ENCODE results near the gene ARHGEF16.

ARHGEF16 gene

DNA sequence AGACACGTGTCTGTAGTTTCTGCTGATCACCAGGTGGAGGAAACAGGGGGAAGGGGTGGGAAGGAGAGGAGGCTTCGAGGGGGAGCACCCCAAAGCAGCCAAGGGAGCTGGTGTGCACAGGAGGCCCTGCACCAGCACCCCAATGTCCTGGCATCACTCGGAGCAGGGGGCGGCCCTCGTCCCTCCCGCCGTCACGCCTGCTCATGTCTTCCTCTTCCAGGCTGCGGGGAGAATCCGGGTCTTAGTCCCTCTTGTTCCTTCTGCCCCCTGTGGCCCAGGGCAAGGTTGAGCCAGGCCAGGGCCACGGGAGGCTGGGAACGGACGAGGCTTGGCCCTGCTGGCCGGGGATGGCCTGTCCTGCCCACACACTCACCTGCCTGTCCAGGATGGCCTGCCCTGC lies 21.4 kb upstream of the ARHGEF16 start:
- TF ChIP-seq, protein P1, sequence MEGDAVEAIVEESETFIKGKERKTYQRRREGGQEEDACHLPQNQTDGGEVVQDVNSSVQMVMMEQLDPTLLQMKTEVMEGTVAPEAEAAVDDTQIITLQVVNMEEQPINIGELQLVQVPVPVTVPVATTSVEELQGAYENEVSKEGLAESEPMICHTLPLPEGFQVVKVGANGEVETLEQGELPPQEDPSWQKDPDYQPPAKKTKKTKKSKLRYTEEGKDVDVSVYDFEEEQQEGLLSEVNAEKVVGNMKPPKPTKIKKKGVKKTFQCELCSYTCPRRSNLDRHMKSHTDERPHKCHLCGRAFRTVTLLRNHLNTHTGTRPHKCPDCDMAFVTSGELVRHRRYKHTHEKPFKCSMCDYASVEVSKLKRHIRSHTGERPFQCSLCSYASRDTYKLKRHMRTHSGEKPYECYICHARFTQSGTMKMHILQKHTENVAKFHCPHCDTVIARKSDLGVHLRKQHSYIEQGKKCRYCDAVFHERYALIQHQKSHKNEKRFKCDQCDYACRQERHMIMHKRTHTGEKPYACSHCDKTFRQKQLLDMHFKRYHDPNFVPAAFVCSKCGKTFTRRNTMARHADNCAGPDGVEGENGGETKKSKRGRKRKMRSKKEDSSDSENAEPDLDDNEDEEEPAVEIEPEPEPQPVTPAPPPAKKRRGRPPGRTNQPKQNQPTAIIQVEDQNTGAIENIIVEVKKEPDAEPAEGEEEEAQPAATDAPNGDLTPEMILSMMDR (IDR thresholded peaks at IDR 0.05; ENCODE audit: insufficient read depth, low read depth, low read length, missing control alignments) = no peak
- H3K4me3 ChIP-seq (ENCODE audit: low read length) = no peak overlapping the region
- no peak for DNase-seq (ENCODE audit: low read depth)

DNA sequence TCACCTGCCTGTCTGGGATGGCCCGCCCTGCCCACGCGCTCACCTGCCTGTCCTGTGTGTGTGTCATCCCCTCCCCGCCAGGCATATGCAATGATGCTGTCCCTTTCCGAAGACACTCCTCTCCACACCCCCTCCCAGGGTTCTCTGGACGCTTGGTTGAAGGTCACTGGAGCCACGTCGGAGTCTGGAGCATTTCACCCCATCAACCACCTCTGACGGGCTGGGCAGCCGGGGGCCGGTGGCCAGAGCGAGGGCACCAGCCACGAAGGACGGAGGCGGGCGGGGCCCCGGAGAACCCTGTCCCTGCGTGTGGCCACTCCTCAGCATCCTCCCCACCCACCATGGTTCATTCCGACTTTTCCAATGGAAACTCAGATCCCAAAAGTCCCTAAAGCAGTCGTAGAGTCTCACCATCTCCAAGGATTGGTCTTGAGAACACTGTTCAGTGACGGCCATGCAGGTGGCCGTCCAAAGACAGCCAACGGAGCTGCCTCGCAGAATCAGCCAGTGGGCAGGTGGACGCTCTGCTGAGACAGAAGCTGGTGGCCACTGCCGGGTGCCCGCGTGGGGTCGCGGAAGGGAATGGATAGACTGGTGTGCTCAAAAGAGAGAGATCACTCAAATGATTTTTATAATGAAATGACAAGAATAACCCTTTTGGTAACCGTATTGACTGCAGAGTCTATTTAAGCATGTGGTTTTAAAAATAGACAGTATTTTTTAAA lies 20.7 kb upstream of the ARHGEF16 start:
- H3K4me3 ChIP-seq (ENCODE audit: low read length) = no peak overlapping the region
- TF ChIP-seq, protein P1 (IDR thresholded peaks at IDR 0.05; ENCODE audit: insufficient read depth, low read depth, low read length, missing control alignments) = no peak
- no peak for DNase-seq (ENCODE audit: low read depth)

DNA sequence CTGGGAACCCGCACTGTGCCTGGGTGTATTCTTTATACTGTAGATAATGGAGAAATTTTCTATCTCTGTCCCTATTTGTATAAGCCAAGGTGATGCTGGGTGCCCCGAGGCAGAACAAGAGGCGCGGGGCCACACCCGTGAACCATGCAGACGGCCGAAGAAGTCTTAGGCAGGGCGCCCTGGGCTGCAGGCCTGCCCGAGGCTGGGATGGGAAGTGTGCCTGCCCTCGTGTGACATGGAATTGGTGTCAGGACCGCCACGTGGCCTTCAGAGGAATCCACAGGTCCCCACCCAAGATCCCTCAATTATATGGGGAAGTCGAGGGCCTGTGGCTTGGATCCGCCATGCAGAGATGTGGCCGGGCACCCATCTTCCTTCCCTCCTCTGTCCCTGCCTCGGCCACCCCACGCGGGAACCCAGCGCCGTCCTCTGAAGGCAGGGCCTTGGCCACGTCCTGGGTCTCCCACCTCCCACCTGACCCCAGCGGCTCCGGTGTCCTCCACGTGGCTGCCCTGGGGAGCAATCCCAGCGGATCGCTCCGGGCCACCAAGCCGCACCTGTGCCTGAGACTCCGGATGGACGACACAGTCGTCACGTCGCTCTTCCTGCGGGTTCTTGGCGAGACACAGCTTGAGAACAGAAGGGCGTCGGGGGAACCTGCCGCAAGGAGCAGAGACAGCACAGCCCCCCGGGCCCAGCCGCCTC lies 19.9 kb upstream of the ARHGEF16 start:
- DNase-seq (ENCODE audit: low read depth) = no peak
- TF ChIP-seq, protein P1 (IDR thresholded peaks at IDR 0.05; ENCODE audit: insufficient read depth, low read depth, low read length, missing control alignments) = no peak
- no peak overlapping the region for H3K4me3 ChIP-seq (ENCODE audit: low read length)

DNA sequence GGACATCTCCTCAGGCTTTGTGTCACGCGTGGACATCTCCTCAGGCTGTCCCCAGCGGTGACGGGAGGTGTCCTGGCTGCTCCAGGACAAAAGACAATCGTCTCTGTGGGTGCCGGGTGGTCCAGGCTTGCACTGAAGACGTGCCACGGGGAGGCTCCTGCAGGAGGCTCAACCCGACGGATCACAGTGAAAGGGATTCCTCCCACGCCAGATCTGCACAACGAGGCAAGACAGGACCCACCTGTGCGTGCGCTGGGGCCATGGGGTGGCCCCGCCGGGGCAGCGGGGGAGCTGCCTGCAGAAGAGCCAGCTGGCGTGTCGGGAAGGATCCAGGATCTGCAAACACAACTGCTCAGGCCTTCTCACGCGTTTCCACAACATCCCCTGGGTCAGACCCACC lies 18.8 kb upstream of the ARHGEF16 start:
- DNase-seq (ENCODE audit: low read depth) = no peak
- TF ChIP-seq, protein P1 (IDR thresholded peaks at IDR 0.05; ENCODE audit: insufficient read depth, low read depth, low read length, missing control alignments) = no peak
- H3K4me3 ChIP-seq (ENCODE audit: low read length) = no peak overlapping the region

DNA sequence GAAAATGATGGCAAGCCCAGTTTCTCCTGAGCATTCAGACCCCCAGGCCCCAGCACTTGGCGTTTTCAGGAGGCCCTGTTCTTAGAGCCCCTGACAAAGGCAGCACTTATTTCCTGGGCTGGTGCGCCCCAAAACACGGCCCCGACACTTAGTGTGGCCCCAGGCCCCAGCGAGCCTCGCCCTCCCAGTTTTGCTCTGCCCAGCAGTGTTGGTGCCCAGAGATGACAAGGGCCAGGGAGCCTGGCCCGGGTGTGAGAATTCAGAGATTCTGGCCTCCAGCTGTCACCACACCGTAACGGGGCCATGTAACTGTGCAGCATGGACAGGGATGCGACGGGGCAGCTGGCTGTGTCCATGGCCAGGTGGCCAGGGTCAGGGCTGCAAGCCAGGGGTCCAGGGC lies 18.0 kb upstream of the ARHGEF16 start:
- H3K4me3 ChIP-seq (ENCODE audit: low read length) = no peak overlapping the region
- TF ChIP-seq, protein P1 (IDR thresholded peaks at IDR 0.05; ENCODE audit: insufficient read depth, low read depth, low read length, missing control alignments) = no peak
- no peak for DNase-seq (ENCODE audit: low read depth)

DNA sequence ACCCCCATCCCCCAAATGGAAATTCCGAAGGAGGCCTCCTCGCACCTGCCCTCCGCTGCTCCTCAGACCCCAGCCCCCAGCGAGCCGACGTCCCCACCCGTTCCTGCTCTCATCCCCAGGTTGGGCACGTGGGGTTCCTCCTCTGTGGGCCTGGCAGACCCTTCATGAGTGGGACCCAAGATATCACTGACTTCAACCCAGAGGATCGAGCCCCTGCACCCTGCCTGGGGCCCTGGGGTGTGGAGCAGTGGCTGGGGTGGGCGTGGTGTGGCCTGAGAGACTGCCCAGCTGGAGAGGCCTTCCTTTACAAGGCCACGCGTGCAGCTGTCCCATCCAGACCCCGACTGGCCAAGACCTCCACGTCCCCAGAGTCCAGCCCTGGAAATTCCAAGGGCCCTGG lies 17.6 kb upstream of the ARHGEF16 start:
- H3K4me3 ChIP-seq (ENCODE audit: low read length) = no peak overlapping the region
- DNase-seq (ENCODE audit: low read depth) = no peak
- TF ChIP-seq, protein P1 (IDR thresholded peaks at IDR 0.05; ENCODE audit: insufficient read depth, low read depth, low read length, missing control alignments) = no peak
